Fibroblast of lung (primary cell): Measurements from ENCODE around the gene RXFP4. TPM values are rescaled to one million over a fixed set of nuclear protein-coding genes. Genes with fewer than 3 reads are reported as not detected.
"Not testable (repeated sequence)": the region's sequence is repeated elsewhere in the genome, so short reads cannot be mapped to it uniquely, and the experiment has no call there.

Experiments
- DNase-seq, 2 donors: peaks; one replicate each; pipeline versions ENCODE4 v3.0.0 to v3.0.0-alpha.2; 2010; ENCODE audit warnings: low read depth in 2 of 2
- H2AFZ ChIP-seq: 2 replicates; pipeline ENCODE4 v1.5.1; 2012; ENCODE audit warnings: low read length, control low read depth, inconsistent platforms
- H3K27ac ChIP-seq: 2 replicates; pipeline ENCODE4 v1.5.1; 2011; ENCODE audit warnings: low read length, control low read depth; ENCODE audit not compliant: insufficient read depth
- H3K27me3 ChIP-seq: 2 replicates; pipeline ENCODE4 v1.5.1; 2011; ENCODE audit warnings: mild to moderate bottlenecking, low read length; ENCODE audit not compliant: control insufficient read depth, insufficient read depth
- H3K36me3 ChIP-seq: 2 replicates; pipeline ENCODE4 v1.5.1; 2011; ENCODE audit warnings: low read length; ENCODE audit not compliant: control insufficient read depth, insufficient read depth
- H3K4me1 ChIP-seq: 2 replicates; pipeline ENCODE4 v1.5.1; 2011; ENCODE audit warnings: low read length; ENCODE audit not compliant: control insufficient read depth, insufficient read depth; ENCODE audit errors: extremely low read depth
- H3K4me2 ChIP-seq: 2 replicates; pipeline ENCODE4 v1.5.1; 2011; ENCODE audit warnings: low read length, control low read depth; ENCODE audit not compliant: insufficient read depth; ENCODE audit errors: extremely low read depth
- H3K4me3 ChIP-seq, 4 experiments: fragments of 200-600 bp in 1 of 4; sonication (generic) in 1 of 4; replicated peaks in 1 of 4; 2 replicates each; pipeline ENCODE4 v1.5.1; 2011 to 2016; ENCODE audit warnings: low read length in 4 of 4, low read depth in 3 of 4, mild to moderate bottlenecking in 3 of 4, control low read depth in 2 of 4, inconsistent platforms in 1 of 4, mixed read lengths in 1 of 4; ENCODE audit not compliant: insufficient read depth in 1 of 4; ENCODE audit errors: control extremely low read depth in 1 of 4
- H3K79me2 ChIP-seq: 2 replicates; pipeline ENCODE4 v1.5.1; 2012; ENCODE audit warnings: mild to moderate bottlenecking, low read length, inconsistent platforms; ENCODE audit not compliant: control insufficient read depth, insufficient read depth
- H3K9ac ChIP-seq: 2 replicates; pipeline ENCODE4 v1.5.1; 2011; ENCODE audit warnings: mild to moderate bottlenecking, low read length, control low read depth; ENCODE audit not compliant: insufficient read depth
- H3K9me3 ChIP-seq: 2 replicates; pipeline ENCODE4 v1.5.1; 2012; ENCODE audit warnings: low read depth, low read length; ENCODE audit not compliant: control insufficient read depth, insufficient read depth
- H4K20me1 ChIP-seq: 2 replicates; pipeline ENCODE4 v1.5.1; 2011; ENCODE audit warnings: low read length; ENCODE audit not compliant: control insufficient read depth, insufficient read depth; ENCODE audit errors: extremely low read depth
- CTCF ChIP-seq, 2 donors: IDR thresholded peaks in 1 of 2; conservative IDR thresholded peaks in 1 of 2; 1 replicate in 1 of 2; 2 replicates in 1 of 2; pipeline ENCODE4 v1.5.1; 2011 to 2012; ENCODE audit warnings: low read length in 2 of 2, control low read depth in 1 of 2, inconsistent platforms in 1 of 2, low read depth in 1 of 2, mild to moderate bottlenecking in 1 of 2
- EZH2 ChIP-seq: IDR thresholded peaks from 2 replicates; pipeline ENCODE4 v1.5.1; 2012; ENCODE audit warnings: low read length, control low read depth, mild to moderate bottlenecking; ENCODE audit errors: missing control alignments
- polyA plus RNA-seq, 2 donors: library from polyadenylated mRNA; depleted of rRNA in 1 of 2; stranded (reverse) in 1 of 2; unstranded in 1 of 2; fragments of >200 nt; gene quantifications; 2 replicates each; pipeline ENCODE4 v1.2.1, GENCODE V29; 2011 to 2012; ENCODE audit warnings: missing spikeins in 1 of 2
- total RNA-seq: library from RNA; depleted of rRNA; stranded (reverse); fragments of >200 nt; gene quantifications from 2 replicates; pipeline ENCODE4 v1.2.1, GENCODE V29; 2014

RXFP4 gene
- total and polyA plus RNA-seq, 2 donors (not counting 1 experiment from before 2014, with no cell fraction given), result not detected

DNA sequence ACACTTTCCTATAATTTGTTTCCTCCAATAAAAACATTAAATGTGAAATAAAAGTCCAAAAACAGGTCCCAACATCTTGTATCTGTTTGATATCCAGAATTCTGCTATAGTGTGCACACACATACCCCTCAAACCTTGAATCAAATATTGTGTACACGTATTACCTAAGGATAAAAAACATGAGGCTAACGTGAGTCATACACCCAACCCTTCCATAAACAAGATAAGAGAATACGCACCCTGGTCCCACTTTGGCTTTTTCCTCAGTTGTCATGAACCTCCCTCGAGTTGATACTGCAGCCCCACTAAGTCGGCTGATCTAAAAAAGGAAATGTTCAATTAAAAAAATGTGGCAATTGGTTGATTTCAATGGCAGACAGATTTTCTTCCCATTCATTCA is 12.4 kb upstream of the RXFP4 start:
- DNase-seq, result peak in 1 of 2 donors; percentile 50
- no peak overlapping the region for H2AFZ ChIP-seq
- no peak for TF ChIP-seq EZH2
- TF ChIP-seq CTCF (conservative IDR thresholded peaks at IDR 0.05 in 1 of 2, IDR thresholded peaks at IDR 0.05 in 1 of 2; ENCODE audit: low read depth in 1 of 2, low read length in 2 of 2), result no peak
- no peak overlapping the region for H3K4me2 ChIP-seq
- peaks cover 19% of the 10 kb centered on the region for H3K36me3 ChIP-seq
- H3K79me2 ChIP-seq, result peaks cover 56% of the 10 kb centered on the region
- no peak overlapping the region for H3K27ac ChIP-seq
- peaks cover 9% of the 10 kb centered on the region for H3K4me1 ChIP-seq
- H4K20me1 ChIP-seq, result no peaks in the 10 kb centered on the region
- H3K27me3 ChIP-seq, result no peaks in the 10 kb centered on the region
- no peak overlapping the region for H3K4me3 ChIP-seq
- H3K9me3 ChIP-seq, result no peaks in the 10 kb centered on the region
- no peak overlapping the region for H3K9ac ChIP-seq

- H2AFZ ChIP-seq, H3K27ac ChIP-seq, H3K27me3 ChIP-seq, H3K9ac ChIP-seq, H4K20me1 ChIP-seq, H3K9me3 ChIP-seq, DNase-seq: not testable (repeated sequence)
- peak overlapping the region; percentile 84 for H3K4me2 ChIP-seq
- H3K36me3 ChIP-seq, result peaks cover 16% of the 10 kb centered on the region
- peak overlapping the region in 1 of 4 experiments; percentile 28 for H3K4me3 ChIP-seq
- peaks cover 55% of the 10 kb centered on the region for H3K79me2 ChIP-seq
- peaks cover 12% of the 10 kb centered on the region for H3K4me1 ChIP-seq
Observed at GRCh38 chr1:155930725-155931124, 10.7 kb upstream of the RXFP4 start.

DNA sequence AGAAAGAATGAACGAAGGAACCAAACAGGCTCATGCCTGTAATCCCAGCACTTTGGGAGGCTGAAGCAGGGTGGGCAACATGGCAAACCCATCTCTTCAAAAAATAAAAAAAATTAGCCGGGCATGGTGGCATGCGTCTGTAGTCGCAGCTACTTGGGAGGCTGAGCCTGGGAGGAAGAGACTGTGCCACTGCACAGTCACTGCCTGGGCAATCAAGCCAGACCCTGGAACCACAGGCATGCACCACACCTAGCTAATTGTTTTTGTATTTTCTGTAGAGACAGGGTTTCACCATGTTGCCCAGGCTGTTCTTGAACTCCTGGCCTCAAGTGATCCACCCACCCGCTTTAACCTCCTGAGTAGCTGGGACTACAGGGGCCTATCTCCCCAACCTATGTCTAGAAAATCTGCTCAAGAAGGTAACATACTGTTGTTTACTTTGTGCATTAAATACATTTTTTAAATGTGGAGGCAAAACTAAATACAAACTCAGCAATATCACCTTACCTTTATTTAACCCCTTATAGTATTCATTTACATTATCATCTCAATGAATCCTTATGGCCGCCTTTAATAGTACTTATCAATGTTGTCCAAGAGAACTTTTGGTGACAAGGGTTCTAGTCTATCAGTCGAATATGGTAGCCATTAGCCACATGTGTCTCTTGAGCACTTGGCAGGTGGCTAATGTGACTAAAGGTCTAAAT is 10.0 kb upstream of the RXFP4 start:
- peaks cover 11% of the 10 kb centered on the region for H3K36me3 ChIP-seq
- no peaks in the 10 kb centered on the region for H3K9me3 ChIP-seq
- TF ChIP-seq EZH2 (no peak), CTCF (conservative IDR thresholded peaks at IDR 0.05 in 1 of 2, IDR thresholded peaks at IDR 0.05 in 1 of 2; ENCODE audit: low read depth in 1 of 2, low read length in 2 of 2) (no peak)

More for the DNA sequence above, 10.0 kb upstream of the RXFP4 start:
- no peaks in the 10 kb centered on the region for H4K20me1 ChIP-seq
- H3K79me2 ChIP-seq, result peaks cover 55% of the 10 kb centered on the region
- peaks cover 12% of the 10 kb centered on the region for H3K4me1 ChIP-seq
- no peak overlapping the region for H3K9ac ChIP-seq
- H3K4me2 ChIP-seq, result peak overlapping the region; percentile 84
- no peak overlapping the region for H3K27ac ChIP-seq
- DNase-seq, result peak in 1 of 2 donors; percentile 55
- H3K27me3 ChIP-seq, result no peaks in the 10 kb centered on the region
- H2AFZ ChIP-seq, result no peak overlapping the region
- H3K4me3 ChIP-seq, result peak overlapping the region; percentile 18 to 94 (median 24)
